ENCODE data around the gene RAB5IF. TPM values are rescaled to one million over a fixed set of nuclear protein-coding genes. Genes with fewer than 3 reads are reported as not detected.
"Not testable (repeated sequence)": the region's sequence is repeated elsewhere in the genome, so short reads cannot be mapped to it uniquely, and the experiment has no call there.

The RAB5IF gene
- total RNA-seq: 56.5 TPM
- long read RNA-seq, transcript RAB5IF-202 (4 exons, 1,114 nt): major isoform, 71 of 77 reads
- long read RNA-seq, partial matches to known transcripts: 1 of 77 reads
- long read RNA-seq, other reads (novel, unspliced or antisense): 0 of 77 reads

GRCh38 chr20:36605399-36606157, at the start of gene RAB5IF:
Gene RAB5IF (plus strand): TSS chr20:36605779. CDS start chr20:36605952, 173 bp downstream.
- Histone ChIP-seq H3K27me3 (ENCODE audit: low read depth) (no peaks in the 10 kb centered on the region), H3K9me3 (replicated peaks) (no peaks in the 10 kb centered on the region), H3K36me3 (peaks cover 27% of the 10 kb centered on the region), H3K27ac (replicated peaks) (peak within 1 kb of the TSS; percentile 89), H3K4me1 (peaks cover 35% of the 10 kb centered on the region), H3K4me3 (peak within 1 kb of the TSS; percentile 84)
- intact Hi-C loops (cut with micrococcal nuclease): no loop called here
- DNase-seq: peak; percentile 99
- TF ChIP-seq CTCF (IDR thresholded peaks at IDR 0.05; ENCODE audit: borderline replicate concordance): peak; percentile 92

- no peaks in the 10 kb centered on the region for H3K27me3 ChIP-seq (ENCODE audit: low read depth)
- no peaks in the 10 kb centered on the region for H3K36me3 ChIP-seq
- no peak for DNase-seq
- H3K4me3 ChIP-seq: no peak overlapping the region
- peaks cover 13% of the 10 kb centered on the region for H3K9me3 ChIP-seq (replicated peaks)
- intact Hi-C loops (cut with micrococcal nuclease): no loop called here
- no peak for TF ChIP-seq CTCF (IDR thresholded peaks at IDR 0.05; ENCODE audit: borderline replicate concordance)
- no peak overlapping the region for H3K27ac ChIP-seq (replicated peaks)
- no peaks in the 10 kb centered on the region for H3K4me1 ChIP-seq
These were observed 42.9 kb upstream of the RAB5IF start for GRCh38 chr20:36562724-36563123.

- TF ChIP-seq CTCF (IDR thresholded peaks at IDR 0.05; ENCODE audit: borderline replicate concordance): no peak
- H3K27ac ChIP-seq (replicated peaks): no peak overlapping the region
- intact Hi-C loops (cut with micrococcal nuclease): no loop called here
- no peaks in the 10 kb centered on the region for H3K36me3 ChIP-seq
- no peaks in the 10 kb centered on the region for H3K4me1 ChIP-seq
- peaks cover 13% of the 10 kb centered on the region for H3K9me3 ChIP-seq (replicated peaks)
- no peaks in the 10 kb centered on the region for H3K27me3 ChIP-seq (ENCODE audit: low read depth)
- no peak overlapping the region for H3K4me3 ChIP-seq
- DNase-seq: no peak
These were observed 42.2 kb upstream of the RAB5IF start for GRCh38 chr20:36563374-36563773.

- H3K27me3 ChIP-seq (ENCODE audit: low read depth); intact Hi-C loops (cut with micrococcal nuclease); H3K4me1 ChIP-seq; H3K27ac ChIP-seq (replicated peaks); H3K36me3 ChIP-seq; DNase-seq; H3K4me3 ChIP-seq: not testable (repeated sequence)
- peaks cover 13% of the 10 kb centered on the region for H3K9me3 ChIP-seq (replicated peaks)
These were observed 41.4 kb upstream of the RAB5IF start for GRCh38 chr20:36564078-36564725.

- intact Hi-C loops (cut with micrococcal nuclease); H3K27ac ChIP-seq (replicated peaks): not testable (repeated sequence)
- H3K9me3 ChIP-seq (replicated peaks): peaks cover 13% of the 10 kb centered on the region
These were observed 40.9 kb upstream of the RAB5IF start for GRCh38 chr20:36564726-36565121.

GRCh38 chr20:36565520-36565919, 40.1 kb upstream of the RAB5IF start:
- H3K27ac ChIP-seq (replicated peaks): no peak overlapping the region
- H3K27me3 ChIP-seq (ENCODE audit: low read depth): no peaks in the 10 kb centered on the region
- H3K36me3 ChIP-seq: no peaks in the 10 kb centered on the region
- H3K4me1 ChIP-seq: no peaks in the 10 kb centered on the region
- no peak overlapping the region for H3K4me3 ChIP-seq
- TF ChIP-seq CTCF (IDR thresholded peaks at IDR 0.05; ENCODE audit: borderline replicate concordance): no peak
- H3K9me3 ChIP-seq (replicated peaks): peaks cover 13% of the 10 kb centered on the region
- intact Hi-C loops (cut with micrococcal nuclease): no loop called here
- DNase-seq: no peak

More at GRCh38 chr20:36564726-36565121, 40.9 kb upstream of the RAB5IF start:
- DNase-seq; H3K27me3 ChIP-seq (ENCODE audit: low read depth); H3K36me3 ChIP-seq; H3K4me1 ChIP-seq; H3K4me3 ChIP-seq: not testable (repeated sequence)

Data from left ventricle myocardium inferior (tissue), 1 donor.